Heart left ventricle (tissue), 16 donors: ENCODE measurements around the gene BTBD16. TPM values are rescaled to one million over a fixed set of nuclear protein-coding genes. Genes with fewer than 3 reads are reported as not detected.

Experiments used
- ATAC-seq, 4 donors: fragments of 200-7000 bp; cut with Tn5 transposase; one replicate each; pipeline ENCODE4 v1.9.1; 2020 to 2022; ENCODE audit warnings: moderate library complexity in 4 of 4, mild to moderate bottlenecking in 3 of 4, moderate number of reproducible peaks in 1 of 4
- DNase-seq, 5 donors: peaks; one replicate each; pipeline ENCODE4 v3.0.0-alpha.2; 2020
- H3K27ac ChIP-seq, 12 donors: fragments of 200-600 bp; sonication (generic) in 4 of 12; one replicate each; pipeline versions ENCODE4 v1.5.0 to v1.8.0; 2016 to 2022; ENCODE audit warnings: mild to moderate bottlenecking in 2 of 12
- H3K27me3 ChIP-seq, 9 donors: fragments of 200-600 bp; sonication (generic) in 2 of 9; one replicate each; pipeline versions ENCODE4 v1.5.1 to v1.8.0; 2016 to 2022; ENCODE audit warnings: mild to moderate bottlenecking in 3 of 9
- H3K36me3 ChIP-seq, 9 donors: fragments of 200-600 bp; sonication (generic) in 2 of 9; one replicate each; pipeline versions ENCODE4 v1.5.0 to v1.8.0; 2018 to 2022; ENCODE audit warnings: mild to moderate bottlenecking in 2 of 9
- H3K4me1 ChIP-seq, 12 donors: fragments of 200-600 bp; sonication (generic) in 4 of 12; one replicate each; pipeline versions ENCODE4 v1.5.0 to v1.8.0; 2016 to 2022; ENCODE audit warnings: mild to moderate bottlenecking in 3 of 12
- H3K4me3 ChIP-seq, 12 donors: fragments of 200-600 bp; sonication (generic) in 4 of 12; one replicate each; pipeline versions ENCODE4 v1.5.0 to v1.8.0; 2017 to 2022; ENCODE audit warnings: mild to moderate bottlenecking in 9 of 12, moderate library complexity in 4 of 12
- H3K9me3 ChIP-seq, 12 donors: fragments of 200-600 bp; sonication (generic) in 4 of 12; one replicate each; pipeline versions ENCODE4 v1.5.0 to v1.8.0; 2016 to 2022; ENCODE audit warnings: mild to moderate bottlenecking in 1 of 12
- POLR2A ChIP-seq, 2 donors: fragments of 450-650 bp; IDR thresholded peaks; one replicate each; pipeline ENCODE4 v1.6.1; 2017; ENCODE audit warnings: antibody characterized with exemption in 2 of 2, mild to moderate bottlenecking in 2 of 2, moderate library complexity in 2 of 2
- WGBS, 4 donors: extraction: QIAGEN DNeasy Blood & Tissue Kit in 2 of 4; methylation state at CpG; one replicate each; pipeline versions ENCODE4 v1.1.5 to v1.1.7; 2013 to 2018; 5-methylcytosine and 5-hydroxymethylcytosine counted together
- intact Hi-C, 10 donors: fragments of 100-400 bp; cut with DNase I; formaldehyde crosslinking; loops; one replicate each; pipeline versions ENCODE4 v1.11.1 to v1.14.2; 2022
- polyA plus RNA-seq, 2 donors: library from polyadenylated mRNA; stranded (reverse); fragments of 200-250 nt; gene quantifications; one replicate each; pipeline ENCODE4 v1.2.3, GENCODE V29; 2013
- total RNA-seq, 9 donors: library from RNA; depleted of rRNA in 2 of 9; stranded (reverse); fragments of >200 nt in 2 of 9; fragmentation: NEBNext Ultra II Directional in 3 of 9; extraction: Animal tissue kit (Norgen Biotek cat#: 25700) in 3 of 9; gene quantifications; one replicate each; pipeline versions ENCODE4 v1.1.0 to v1.2.4, GENCODE V29; 2016 to 2023
- TF ChIP-seq, protein P1 (sequence below), 12 donors: fragments of 200-600 bp; sonication (generic) in 4 of 12; IDR thresholded peaks; one replicate each; pipeline versions ENCODE4 v1.5.0 to v1.8.0; 2018 to 2022; ENCODE audit warnings: antibody characterized with exemption in 12 of 12, mild to moderate bottlenecking in 5 of 12
- donor health status: ischemic (EF 13 %, LVEDD 7.1; RV severe dilation, severe dysfunction).
- donor health status: healthy with polysubstance abuse.
- donor health status: DM: no; HTN: yes; CAD: no.
- donor health status: DM: no; HTN: no; CAD: no.
- donor health status: ischemic (EF 25% LVEDD 6.9; RV normal size, moderate dysfunction).
- donor health status: ischemic (EF 25% LVEDD 5.7; RV mildly dilated, moderate dysfunction).
- donor health status: healthy.
- donor health status: DM: yes; HTN: yes; CAD: no.
- donor health status: ischemic (EF 35%, LVEDD 5.7; RV mildly dilated, moderate dysfunction).
- donor health status: nonischemic (EF 11% LVEDD 7.7; RV severe dilation, severe dysfunction).
- donor health status: DM: yes; HTN: yes; CAD: no.
- donor health status: PGD.
- donor health status: ischemic (EF 29% LVEDD 5.4; RV normal size, mild dysfunction).
- donor health status: nonischemic (EF 23%, LVEDD 6.1; RV moderate dilation, normal function).

Gene BTBD16
- total and polyA plus RNA-seq, 11 donors: 0.23 to 0.25 TPM; not detected in 9

GRCh38 chr10:122232769-122233168 is 38.3 kb upstream of the BTBD16 start:
- H3K27me3 ChIP-seq: no peaks in the 10 kb centered on the region
- DNase-seq (no peak), ATAC-seq (no peak)
- 63 to 83% (median 78%) methylated on average over 3 of the region's 3 CpGs for WGBS, 4 donors
- no peaks in the 10 kb centered on the region for H3K9me3 ChIP-seq
- no peak for TF ChIP-seq POLR2A (IDR thresholded peaks at IDR 0.05)
- TF ChIP-seq, protein P1, sequence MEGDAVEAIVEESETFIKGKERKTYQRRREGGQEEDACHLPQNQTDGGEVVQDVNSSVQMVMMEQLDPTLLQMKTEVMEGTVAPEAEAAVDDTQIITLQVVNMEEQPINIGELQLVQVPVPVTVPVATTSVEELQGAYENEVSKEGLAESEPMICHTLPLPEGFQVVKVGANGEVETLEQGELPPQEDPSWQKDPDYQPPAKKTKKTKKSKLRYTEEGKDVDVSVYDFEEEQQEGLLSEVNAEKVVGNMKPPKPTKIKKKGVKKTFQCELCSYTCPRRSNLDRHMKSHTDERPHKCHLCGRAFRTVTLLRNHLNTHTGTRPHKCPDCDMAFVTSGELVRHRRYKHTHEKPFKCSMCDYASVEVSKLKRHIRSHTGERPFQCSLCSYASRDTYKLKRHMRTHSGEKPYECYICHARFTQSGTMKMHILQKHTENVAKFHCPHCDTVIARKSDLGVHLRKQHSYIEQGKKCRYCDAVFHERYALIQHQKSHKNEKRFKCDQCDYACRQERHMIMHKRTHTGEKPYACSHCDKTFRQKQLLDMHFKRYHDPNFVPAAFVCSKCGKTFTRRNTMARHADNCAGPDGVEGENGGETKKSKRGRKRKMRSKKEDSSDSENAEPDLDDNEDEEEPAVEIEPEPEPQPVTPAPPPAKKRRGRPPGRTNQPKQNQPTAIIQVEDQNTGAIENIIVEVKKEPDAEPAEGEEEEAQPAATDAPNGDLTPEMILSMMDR (IDR thresholded peaks at IDR 0.05): no peak
- intact Hi-C loops: no loop called here
- peaks cover 0 to 27% (median 1%) of the 10 kb centered on the region in 12 donors for H3K4me1 ChIP-seq
- no peak overlapping the region for H3K4me3 ChIP-seq
- H3K27ac ChIP-seq: peak overlapping the region in 2 of 12 donors; percentile 26 to 71
- peaks cover 0 to 91% (median 79%) of the 10 kb centered on the region in 9 donors for H3K36me3 ChIP-seq

DNA sequence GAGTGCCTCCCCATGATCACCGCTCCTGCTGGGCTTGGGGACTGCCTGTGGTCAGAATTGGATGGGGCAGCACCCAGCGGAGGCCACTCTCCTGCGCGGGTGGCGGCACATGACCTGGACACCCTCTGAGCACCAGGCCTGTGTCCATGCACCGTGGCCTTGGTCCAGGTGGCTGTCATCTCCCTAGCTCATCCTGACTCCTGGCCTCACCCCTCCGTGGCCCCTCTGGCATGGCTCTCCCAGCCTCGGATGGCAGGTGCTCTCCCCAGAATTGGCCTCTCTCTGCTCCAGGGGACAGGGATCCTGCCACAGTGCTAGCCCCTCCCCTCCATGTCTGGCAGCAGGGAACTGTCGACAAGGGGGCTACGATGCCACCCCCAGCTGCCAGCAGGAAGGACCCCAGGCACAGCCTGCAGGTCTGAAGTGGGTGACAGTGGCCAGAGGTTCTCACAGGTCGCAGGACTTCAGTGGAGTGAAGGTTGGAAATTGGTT is 37.2 kb upstream of the BTBD16 start:
- Histone ChIP-seq H3K9me3 (no peaks in the 10 kb centered on the region), H3K27me3 (no peaks in the 10 kb centered on the region), H3K27ac (peak overlapping the region in 5 of 12 donors; percentile 26 to 71 (median 55)), H3K4me3 (no peak overlapping the region), H3K36me3 (peaks cover 0 to 91% (median 79%) of the 10 kb centered on the region in 9 donors), H3K4me1 (peaks cover 0 to 27% (median 1%) of the 10 kb centered on the region in 12 donors)
- intact Hi-C loops: no loop called here
- 50 to 70% (median 58%) methylated on average over 10 to 11 of the region's 11 CpGs for whole genome bisulfite sequencing, 4 donors
- DNase-seq (peak in 4 of 5 donors; percentile 42 to 82 (median 57)), ATAC-seq (peak; percentile 72 to 81 (median 76))
- TF ChIP-seq POLR2A (IDR thresholded peaks at IDR 0.05): no peak
- TF ChIP-seq, protein P1 (IDR thresholded peaks at IDR 0.05): no peak

DNA sequence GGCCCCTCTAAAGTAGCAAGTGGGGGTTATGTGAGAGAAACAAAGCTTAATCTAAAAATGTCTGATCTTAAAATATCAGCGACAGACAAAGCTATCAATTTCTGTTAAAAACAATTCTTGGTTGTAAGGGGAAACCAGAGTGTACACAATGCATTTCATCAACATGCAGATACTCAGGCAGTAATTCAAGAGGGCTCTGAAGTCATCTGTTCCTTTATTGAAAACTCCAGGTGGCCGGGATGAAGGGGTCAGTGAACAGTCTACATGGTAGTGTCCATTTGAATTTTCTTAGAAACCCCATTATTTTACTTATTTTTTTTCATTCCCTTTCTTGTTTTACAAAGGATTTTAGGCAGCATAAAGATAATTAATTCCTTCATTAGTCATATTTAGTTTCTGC is 36.7 kb upstream of the BTBD16 start:
- 68 to 88% (median 74%) methylated on average over 2 of the region's 2 CpGs for WGBS, 4 donors
- no peak for DNase-seq
- H3K27me3 ChIP-seq: no peaks in the 10 kb centered on the region
- no peak for TF ChIP-seq POLR2A (IDR thresholded peaks at IDR 0.05)
- TF ChIP-seq, protein P1 (IDR thresholded peaks at IDR 0.05): no peak
- H3K4me1 ChIP-seq: peaks cover 0 to 27% (median 1%) of the 10 kb centered on the region in 12 donors
- intact Hi-C loops: no loop called here
- ATAC-seq: no peak
- no peak overlapping the region for H3K4me3 ChIP-seq
- H3K27ac ChIP-seq: peak overlapping the region in 5 of 12 donors; percentile 26 to 71 (median 55)
- no peaks in the 10 kb centered on the region for H3K9me3 ChIP-seq
- peaks cover 0 to 91% (median 79%) of the 10 kb centered on the region in 9 donors for H3K36me3 ChIP-seq

DNA sequence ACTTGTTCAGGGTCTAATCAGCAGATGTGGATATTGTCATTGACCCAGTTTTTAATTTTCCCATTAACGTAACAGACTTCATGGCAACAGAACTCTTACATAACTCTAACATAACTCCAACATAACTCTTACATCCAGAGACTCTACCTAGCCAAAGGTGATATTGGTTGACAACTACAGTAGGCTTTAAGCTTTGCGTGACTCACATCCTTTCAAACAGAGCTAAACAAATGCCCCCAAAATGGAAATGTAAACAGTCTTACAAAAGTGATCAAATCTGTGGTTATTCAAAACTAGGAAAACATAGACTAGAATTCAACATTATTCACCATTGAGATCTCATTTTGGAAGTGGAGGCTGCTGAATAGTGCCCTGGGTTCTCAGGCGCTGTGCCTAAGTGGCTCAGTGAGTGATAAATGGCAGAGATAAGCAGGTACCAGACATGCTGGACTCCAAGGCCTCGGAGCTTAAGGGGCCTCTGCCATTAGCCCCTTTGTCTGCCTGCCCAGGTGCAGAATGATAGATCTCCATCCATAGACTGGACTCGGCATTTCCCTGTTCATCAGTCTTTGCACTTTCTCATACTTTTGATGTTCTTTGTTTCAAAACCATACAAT is 34.3 kb upstream of the BTBD16 start:
- no peak for TF ChIP-seq POLR2A (IDR thresholded peaks at IDR 0.05)
- TF ChIP-seq, protein P1 (IDR thresholded peaks at IDR 0.05): no peak
- intact Hi-C loops: no loop called here
- no peak for DNase-seq

More for the DNA sequence above, 34.3 kb upstream of the BTBD16 start:
- Histone ChIP-seq H3K4me3 (no peak overlapping the region), H3K27me3 (no peaks in the 10 kb centered on the region), H3K27ac (no peak overlapping the region), H3K9me3 (no peaks in the 10 kb centered on the region), H3K36me3 (peaks cover 0 to 91% (median 78%) of the 10 kb centered on the region in 9 donors), H3K4me1 (peaks cover 0 to 25% (median 1%) of the 10 kb centered on the region in 12 donors)
- 64 to 77% (median 74%) methylated on average over 5 of the region's 5 CpGs for WGBS, 4 donors
- no peak for ATAC-seq
